Choroid plexus epithelial cell (primary cell): Measurements from ENCODE around the gene NUP160.
"Not testable (repeated sequence)": the region's sequence is repeated elsewhere in the genome, so short reads cannot be mapped to it uniquely, and the experiment has no call there.

ENCODE experiments used
- DNase-seq: peaks from one replicate; pipeline ENCODE4 v3.0.0-alpha.2; 2010; ENCODE audit warnings: low read depth
- H3K4me3 ChIP-seq: 2 replicates; pipeline ENCODE4 v1.5.1; 2011; ENCODE audit warnings: low read depth, mild to moderate bottlenecking, control low read depth, low read length, moderate library complexity
- TF ChIP-seq, protein P1 (sequence below): conservative IDR thresholded peaks from 2 replicates; pipeline ENCODE4 v1.5.1; 2011; ENCODE audit warnings: low read depth, mild to moderate bottlenecking, control low read depth, inconsistent platforms, low read length, moderate library complexity

The NUP160 gene

DNA sequence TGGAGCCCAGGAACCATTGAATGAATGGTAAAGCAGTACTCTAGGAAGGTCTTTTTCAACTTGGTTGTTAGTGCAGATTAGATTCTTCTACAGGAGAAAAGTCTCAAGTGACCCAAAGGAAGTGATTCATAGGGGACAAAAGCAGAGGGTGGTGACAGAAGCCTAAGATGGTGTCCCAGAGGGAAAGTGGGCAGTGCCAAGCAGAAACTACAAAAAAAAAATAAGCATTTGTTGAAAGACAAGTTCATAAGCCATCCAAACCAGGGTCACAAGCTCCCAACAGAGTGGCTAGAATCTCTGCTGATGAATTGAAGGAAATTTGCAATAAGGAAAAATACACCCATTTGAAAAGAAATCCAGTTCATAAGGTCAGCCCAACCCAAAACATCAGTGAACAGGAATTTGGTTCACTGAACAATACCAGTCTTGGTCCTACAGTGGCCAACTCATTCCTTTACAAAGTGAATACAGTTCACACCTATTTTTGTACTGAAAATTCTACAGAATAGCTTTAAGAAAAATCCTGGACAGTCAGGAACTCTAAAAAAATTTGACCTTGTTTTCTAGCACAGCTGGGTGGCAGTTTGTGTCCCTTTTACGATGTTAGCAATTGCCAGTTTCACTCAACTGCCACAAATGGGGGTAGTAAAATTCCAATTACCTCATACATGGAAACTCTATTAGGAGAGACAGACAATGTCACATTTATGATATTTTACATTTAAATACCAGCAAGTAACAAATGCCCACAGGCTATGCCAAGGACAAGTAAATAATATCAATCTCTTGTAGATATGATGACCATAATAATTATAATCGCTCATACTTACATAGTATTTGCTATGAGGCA, 21.6 kb upstream of the NUP160 start:
- no peak for DNase-seq
- no peak overlapping the region for H3K4me3 ChIP-seq
- TF ChIP-seq, protein P1, sequence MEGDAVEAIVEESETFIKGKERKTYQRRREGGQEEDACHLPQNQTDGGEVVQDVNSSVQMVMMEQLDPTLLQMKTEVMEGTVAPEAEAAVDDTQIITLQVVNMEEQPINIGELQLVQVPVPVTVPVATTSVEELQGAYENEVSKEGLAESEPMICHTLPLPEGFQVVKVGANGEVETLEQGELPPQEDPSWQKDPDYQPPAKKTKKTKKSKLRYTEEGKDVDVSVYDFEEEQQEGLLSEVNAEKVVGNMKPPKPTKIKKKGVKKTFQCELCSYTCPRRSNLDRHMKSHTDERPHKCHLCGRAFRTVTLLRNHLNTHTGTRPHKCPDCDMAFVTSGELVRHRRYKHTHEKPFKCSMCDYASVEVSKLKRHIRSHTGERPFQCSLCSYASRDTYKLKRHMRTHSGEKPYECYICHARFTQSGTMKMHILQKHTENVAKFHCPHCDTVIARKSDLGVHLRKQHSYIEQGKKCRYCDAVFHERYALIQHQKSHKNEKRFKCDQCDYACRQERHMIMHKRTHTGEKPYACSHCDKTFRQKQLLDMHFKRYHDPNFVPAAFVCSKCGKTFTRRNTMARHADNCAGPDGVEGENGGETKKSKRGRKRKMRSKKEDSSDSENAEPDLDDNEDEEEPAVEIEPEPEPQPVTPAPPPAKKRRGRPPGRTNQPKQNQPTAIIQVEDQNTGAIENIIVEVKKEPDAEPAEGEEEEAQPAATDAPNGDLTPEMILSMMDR: no peak

DNA sequence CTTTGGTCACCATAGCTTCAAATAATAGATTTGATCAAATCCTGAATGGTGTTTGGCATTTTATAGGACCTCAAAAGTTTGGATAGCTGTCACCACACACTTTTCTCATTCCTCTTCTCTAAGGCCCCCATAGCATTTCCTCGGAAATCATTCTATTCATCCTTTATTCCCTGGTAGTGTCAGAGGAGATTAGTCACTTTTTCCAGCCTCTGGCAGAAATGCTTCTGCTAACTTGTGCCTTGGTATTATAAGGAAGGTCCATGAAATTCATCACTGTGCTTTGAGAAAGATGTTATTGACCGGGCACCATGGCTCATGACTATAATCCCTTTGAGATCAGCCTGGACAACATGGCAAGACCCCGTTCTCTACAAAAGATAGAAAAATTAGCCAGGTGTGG, 19.7 kb upstream of the NUP160 start:
- DNase-seq: no peak
- TF ChIP-seq, protein P1: no peak
- H3K4me3 ChIP-seq: no peak overlapping the region

DNA sequence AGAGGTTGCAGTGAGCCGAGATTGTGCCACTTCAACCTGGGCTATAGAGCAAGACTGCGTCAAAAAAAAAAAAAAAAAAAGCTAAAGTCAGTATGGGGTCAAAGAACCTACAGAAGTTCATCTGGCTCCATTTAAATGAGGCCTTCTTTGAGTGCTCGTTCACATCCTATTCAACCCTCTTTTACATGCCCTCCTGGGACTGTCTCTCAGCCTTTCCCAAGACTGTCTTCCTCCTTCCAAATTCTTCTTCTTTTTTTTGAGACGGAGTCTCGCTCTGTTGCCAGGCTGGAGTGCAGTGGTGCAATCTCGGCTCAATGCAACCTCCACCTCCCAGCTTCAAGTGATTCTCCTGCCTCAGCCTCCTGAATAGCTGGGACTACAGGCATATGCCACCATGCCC, 18.7 kb upstream of the NUP160 start:
- not testable (repeated sequence) for DNase-seq, H3K4me3 ChIP-seq

DNA sequence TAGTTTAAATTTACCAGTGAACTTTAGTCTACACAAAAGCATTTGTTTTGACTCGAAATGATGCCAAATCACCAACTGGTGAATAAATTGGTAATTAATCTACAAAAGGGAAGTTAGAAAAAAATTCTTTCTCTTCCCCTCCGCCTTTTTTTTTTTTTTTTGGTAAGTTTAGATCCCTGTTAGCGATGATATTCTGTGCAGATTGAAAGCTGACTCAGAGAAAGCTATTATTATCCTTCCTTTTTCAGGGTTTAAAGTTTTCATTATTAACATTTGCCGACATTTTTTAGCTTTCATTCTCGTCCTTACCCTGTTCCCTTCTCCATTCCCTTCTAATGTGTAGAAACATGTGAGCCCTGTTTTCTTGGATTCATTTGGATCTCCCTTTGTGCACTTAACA, 16.8 kb upstream of the NUP160 start:
- DNase-seq: peak; percentile 37
- TF ChIP-seq, protein P1: no peak
- H3K4me3 ChIP-seq: no peak overlapping the region

DNA sequence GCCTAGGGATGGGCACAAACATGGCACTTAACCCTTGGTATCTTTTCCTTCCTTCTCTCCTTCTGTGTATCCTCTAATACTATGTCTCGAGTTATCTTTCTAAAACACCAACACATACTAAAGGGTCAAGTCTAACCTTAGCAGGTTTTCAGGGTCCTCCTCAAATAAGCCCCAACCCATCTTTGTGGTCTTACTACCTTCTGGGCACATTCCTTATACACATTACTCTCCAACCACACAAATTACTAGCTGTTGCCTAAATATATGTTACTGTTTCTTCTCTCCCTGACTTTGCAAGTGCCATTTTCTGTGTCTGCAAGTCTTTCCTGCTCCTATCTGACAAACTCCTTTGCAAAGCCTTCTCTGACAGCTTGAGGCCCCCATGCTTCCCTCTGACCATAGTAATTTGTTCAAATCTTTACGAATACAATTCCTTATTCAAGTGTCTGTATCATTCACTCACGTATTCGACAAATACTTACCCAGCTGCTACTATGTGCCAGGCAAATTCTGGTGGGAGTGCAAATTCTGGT, 15.8 kb upstream of the NUP160 start:
- TF ChIP-seq, protein P1: no peak
- H3K4me3 ChIP-seq: no peak overlapping the region
- no peak for DNase-seq

DNA sequence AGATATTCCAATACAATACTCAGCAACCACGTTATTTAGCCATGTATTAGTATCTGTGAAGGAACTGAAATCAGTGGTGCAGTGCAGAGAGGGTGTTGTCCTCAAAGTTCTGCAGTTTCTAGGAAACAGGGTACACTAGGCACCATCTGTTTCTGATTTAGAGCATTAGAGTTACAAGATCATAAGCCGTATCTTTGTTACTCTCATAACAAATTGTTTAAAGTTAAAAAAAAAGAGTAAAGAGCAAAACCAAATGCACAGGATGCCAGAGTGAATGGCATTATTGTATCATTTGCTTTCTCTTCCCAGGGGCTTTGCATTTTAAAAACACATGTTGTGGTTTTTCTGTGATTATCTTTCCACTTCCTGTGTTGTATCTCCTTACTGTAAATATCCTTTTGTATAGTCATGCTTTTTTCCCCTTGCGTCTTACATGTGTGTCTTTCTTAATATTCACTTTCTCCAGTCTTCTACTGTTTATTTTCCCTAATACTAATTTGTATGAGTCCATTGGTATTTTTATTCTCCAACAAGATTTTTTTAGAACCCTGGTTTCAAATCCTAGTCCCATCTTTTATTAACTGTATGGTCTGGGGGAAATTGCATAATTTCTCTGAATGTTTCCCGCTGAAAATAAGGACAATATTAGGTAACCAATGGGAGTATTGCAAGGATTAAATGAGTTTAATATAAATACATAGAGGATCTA, 15.2 kb upstream of the NUP160 start:
- TF ChIP-seq, protein P1: no peak
- no peak overlapping the region for H3K4me3 ChIP-seq
- peak; percentile 78 for DNase-seq

DNA sequence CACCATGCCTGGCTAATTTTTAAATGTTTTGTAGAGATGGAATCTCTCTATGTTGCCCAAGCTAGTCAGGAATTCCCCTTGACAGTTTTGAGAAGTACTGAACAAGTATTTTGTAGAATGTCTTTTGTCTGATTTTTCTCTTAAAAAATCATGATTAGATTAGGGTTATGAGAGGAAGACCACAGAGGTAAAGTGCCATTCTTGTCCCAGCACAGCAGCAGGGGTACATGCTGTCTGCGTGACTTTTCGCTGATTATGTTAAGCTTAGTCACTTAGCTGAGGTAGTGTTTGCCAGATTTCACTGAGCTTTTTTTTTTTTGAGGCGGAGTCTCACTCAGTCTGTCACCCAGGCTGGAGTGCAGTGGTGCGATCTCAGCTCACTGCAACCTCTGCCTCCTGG, 13.6 kb upstream of the NUP160 start:
- peak; percentile 65 for DNase-seq

More for the DNA sequence above, 13.6 kb upstream of the NUP160 start:
- H3K4me3 ChIP-seq: no peak overlapping the region
- TF ChIP-seq, protein P1: no peak
